ENCODE data around the gene PXDC1. TPM values are rescaled to one million over a fixed set of nuclear protein-coding genes. Genes with fewer than 3 reads are reported as not detected.
"Not testable (repeated sequence)": the region's sequence is repeated elsewhere in the genome, so short reads cannot be mapped to it uniquely, and the experiment has no call there.

PXDC1 gene
- total and polyA plus RNA-seq, 4 donors, result 24.1 to 106 (median 77.6) TPM

DNA sequence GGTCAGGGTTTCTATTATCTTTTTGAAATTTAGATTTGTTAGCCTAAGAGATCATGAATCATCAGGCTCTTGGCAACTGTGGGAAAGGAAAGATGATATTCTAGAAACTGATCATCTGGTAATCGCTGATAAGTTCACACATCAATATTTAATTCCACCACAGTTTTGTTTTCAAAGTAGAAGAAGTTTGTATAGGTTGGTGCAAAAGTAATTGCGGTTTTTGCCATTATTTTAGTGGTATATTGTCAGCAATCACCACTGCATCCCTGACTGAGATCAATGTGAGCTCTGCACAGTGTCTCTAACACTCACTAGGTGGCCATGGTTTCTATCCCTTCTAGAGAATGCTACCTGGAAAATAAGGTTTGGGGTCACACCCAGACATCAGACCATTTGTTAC is 17.0 kb upstream of the PXDC1 start (continued):
- TF ChIP-seq, protein P1, sequence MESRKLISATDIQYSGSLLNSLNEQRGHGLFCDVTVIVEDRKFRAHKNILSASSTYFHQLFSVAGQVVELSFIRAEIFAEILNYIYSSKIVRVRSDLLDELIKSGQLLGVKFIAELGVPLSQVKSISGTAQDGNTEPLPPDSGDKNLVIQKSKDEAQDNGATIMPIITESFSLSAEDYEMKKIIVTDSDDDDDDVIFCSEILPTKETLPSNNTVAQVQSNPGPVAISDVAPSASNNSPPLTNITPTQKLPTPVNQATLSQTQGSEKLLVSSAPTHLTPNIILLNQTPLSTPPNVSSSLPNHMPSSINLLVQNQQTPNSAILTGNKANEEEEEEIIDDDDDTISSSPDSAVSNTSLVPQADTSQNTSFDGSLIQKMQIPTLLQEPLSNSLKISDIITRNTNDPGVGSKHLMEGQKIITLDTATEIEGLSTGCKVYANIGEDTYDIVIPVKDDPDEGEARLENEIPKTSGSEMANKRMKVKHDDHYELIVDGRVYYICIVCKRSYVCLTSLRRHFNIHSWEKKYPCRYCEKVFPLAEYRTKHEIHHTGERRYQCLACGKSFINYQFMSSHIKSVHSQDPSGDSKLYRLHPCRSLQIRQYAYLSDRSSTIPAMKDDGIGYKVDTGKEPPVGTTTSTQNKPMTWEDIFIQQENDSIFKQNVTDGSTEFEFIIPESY (IDR thresholded peaks at IDR 0.05), result no peak
- TF ChIP-seq, protein P2, sequence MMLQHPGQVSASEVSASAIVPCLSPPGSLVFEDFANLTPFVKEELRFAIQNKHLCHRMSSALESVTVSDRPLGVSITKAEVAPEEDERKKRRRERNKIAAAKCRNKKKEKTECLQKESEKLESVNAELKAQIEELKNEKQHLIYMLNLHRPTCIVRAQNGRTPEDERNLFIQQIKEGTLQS (IDR thresholded peaks at IDR 0.05), result no peak
- TF ChIP-seq RXRA (IDR thresholded peaks at IDR 0.05) (no peak), JUND (IDR thresholded peaks at IDR 0.05) (no peak), FOXA1 (IDR thresholded peaks at IDR 0.05) (no peak)

DNA sequence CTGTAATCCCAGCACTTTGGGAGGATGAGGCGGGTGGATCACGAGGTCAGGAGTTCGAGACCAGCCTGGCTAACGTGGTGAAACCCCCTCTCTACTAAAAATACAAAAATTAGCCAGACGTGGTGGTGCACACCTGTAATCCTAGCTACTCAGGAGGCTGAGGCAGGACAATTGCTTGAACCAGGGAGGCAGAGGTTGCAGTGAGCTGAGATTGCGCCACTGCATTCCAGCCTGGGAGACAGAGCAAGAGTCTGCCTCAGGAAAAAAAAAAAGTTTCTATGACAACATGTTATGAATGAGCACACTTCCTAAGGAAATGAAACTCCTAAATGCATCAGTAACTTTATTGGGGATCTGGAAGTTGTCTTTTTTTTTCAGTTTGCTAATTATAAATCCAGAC is 16.0 kb upstream of the PXDC1 start:
- not testable (repeated sequence) for H3K9me3 ChIP-seq (ENCODE audit: control insufficient read depth in 4 of 4, low read length in 3 of 4); H3K27me3 ChIP-seq (ENCODE audit: control insufficient read depth in 4 of 4, insufficient read depth in 4 of 4, low read length in 3 of 4); H3K4me3 ChIP-seq (ENCODE audit: low read depth in 1 of 3, low read length in 3 of 3); H3K36me3 ChIP-seq (ENCODE audit: control insufficient read depth in 4 of 4, insufficient read depth in 3 of 4, low read depth in 1 of 4, low read length in 3 of 4); H3K9ac ChIP-seq (ENCODE audit: low read depth in 1 of 2, low read length in 2 of 2); DNase-seq (ENCODE audit: low spot score); H3K27ac ChIP-seq (ENCODE audit: low read depth in 1 of 2, low read length in 2 of 2)
- peaks cover 0 to 10% (median 3%) of the 10 kb centered on the region in 4 donors for H3K4me1 ChIP-seq (ENCODE audit: control insufficient read depth in 4 of 4, insufficient read depth in 4 of 4, low read length in 3 of 4)
- peak; percentile 5 for TF ChIP-seq SP1 (IDR thresholded peaks at IDR 0.05)
- WGBS, result 91% methylated on average over 6 of the region's 6 CpGs

GRCh38 chr6:3766214-3766613 is 14.7 kb upstream of the PXDC1 start:
- WGBS, result 90% methylated on average over 9 of the region's 9 CpGs
- Histone ChIP-seq H3K27me3 (ENCODE audit: control insufficient read depth in 4 of 4, insufficient read depth in 4 of 4, low read length in 3 of 4) (no peaks in the 10 kb centered on the region), H3K4me1 (ENCODE audit: control insufficient read depth in 4 of 4, insufficient read depth in 4 of 4, low read length in 3 of 4) (peaks cover 0 to 10% (median 4%) of the 10 kb centered on the region in 4 donors), H3K4me3 (ENCODE audit: low read depth in 1 of 3, low read length in 3 of 3) (no peak overlapping the region), H3K9me3 (ENCODE audit: control insufficient read depth in 4 of 4, low read length in 3 of 4) (no peaks in the 10 kb centered on the region), H3K27ac (ENCODE audit: low read depth in 1 of 2, low read length in 2 of 2) (no peak overlapping the region), H3K9ac (ENCODE audit: low read depth in 1 of 2, low read length in 2 of 2) (no peak overlapping the region), H3K36me3 (ENCODE audit: control insufficient read depth in 4 of 4, insufficient read depth in 3 of 4, low read depth in 1 of 4, low read length in 3 of 4) (no peaks in the 10 kb centered on the region)
- TF ChIP-seq YY1 (IDR thresholded peaks at IDR 0.05) (no peak), EGR1 (IDR thresholded peaks at IDR 0.05; ENCODE audit: low read depth in 2 of 2) (no peak), HNF4G (IDR thresholded peaks at IDR 0.05) (no peak), NR2F2 (IDR thresholded peaks at IDR 0.05) (no peak), CTCF (IDR thresholded peaks at IDR 0.05; ENCODE audit: low read depth, low read length, missing input control) (no peak), MAX (IDR thresholded peaks at IDR 0.05) (no peak), HNF4A (conservative IDR thresholded peaks at IDR 0.05) (no peak), JUND (IDR thresholded peaks at IDR 0.05) (no peak), RAD21 (IDR thresholded peaks at IDR 0.05) (no peak), SP1 (IDR thresholded peaks at IDR 0.05) (no peak), GABPA (IDR thresholded peaks at IDR 0.05 in 1 of 2, conservative IDR thresholded peaks at IDR 0.05 in 1 of 2) (no peak), FOXA2 (IDR thresholded peaks at IDR 0.05) (no peak), TAF1 (conservative IDR thresholded peaks at IDR 0.05) (no peak), RXRA (IDR thresholded peaks at IDR 0.05) (no peak)
- TF ChIP-seq, protein P3, sequence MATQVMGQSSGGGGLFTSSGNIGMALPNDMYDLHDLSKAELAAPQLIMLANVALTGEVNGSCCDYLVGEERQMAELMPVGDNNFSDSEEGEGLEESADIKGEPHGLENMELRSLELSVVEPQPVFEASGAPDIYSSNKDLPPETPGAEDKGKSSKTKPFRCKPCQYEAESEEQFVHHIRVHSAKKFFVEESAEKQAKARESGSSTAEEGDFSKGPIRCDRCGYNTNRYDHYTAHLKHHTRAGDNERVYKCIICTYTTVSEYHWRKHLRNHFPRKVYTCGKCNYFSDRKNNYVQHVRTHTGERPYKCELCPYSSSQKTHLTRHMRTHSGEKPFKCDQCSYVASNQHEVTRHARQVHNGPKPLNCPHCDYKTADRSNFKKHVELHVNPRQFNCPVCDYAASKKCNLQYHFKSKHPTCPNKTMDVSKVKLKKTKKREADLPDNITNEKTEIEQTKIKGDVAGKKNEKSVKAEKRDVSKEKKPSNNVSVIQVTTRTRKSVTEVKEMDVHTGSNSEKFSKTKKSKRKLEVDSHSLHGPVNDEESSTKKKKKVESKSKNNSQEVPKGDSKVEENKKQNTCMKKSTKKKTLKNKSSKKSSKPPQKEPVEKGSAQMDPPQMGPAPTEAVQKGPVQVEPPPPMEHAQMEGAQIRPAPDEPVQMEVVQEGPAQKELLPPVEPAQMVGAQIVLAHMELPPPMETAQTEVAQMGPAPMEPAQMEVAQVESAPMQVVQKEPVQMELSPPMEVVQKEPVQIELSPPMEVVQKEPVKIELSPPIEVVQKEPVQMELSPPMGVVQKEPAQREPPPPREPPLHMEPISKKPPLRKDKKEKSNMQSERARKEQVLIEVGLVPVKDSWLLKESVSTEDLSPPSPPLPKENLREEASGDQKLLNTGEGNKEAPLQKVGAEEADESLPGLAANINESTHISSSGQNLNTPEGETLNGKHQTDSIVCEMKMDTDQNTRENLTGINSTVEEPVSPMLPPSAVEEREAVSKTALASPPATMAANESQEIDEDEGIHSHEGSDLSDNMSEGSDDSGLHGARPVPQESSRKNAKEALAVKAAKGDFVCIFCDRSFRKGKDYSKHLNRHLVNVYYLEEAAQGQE (IDR thresholded peaks at IDR 0.05), result no peak
- TF ChIP-seq, protein P2 (IDR thresholded peaks at IDR 0.05), result no peak
- TF ChIP-seq, protein P1 (IDR thresholded peaks at IDR 0.05), result no peak
- no peak for DNase-seq (ENCODE audit: low spot score)

Measured in liver (tissue), 9 donors.